Mucosa of descending colon (tissue), 3 donors: ENCODE measurements around the gene BCL7A. TPM values are rescaled to one million over a fixed set of nuclear protein-coding genes. Genes with fewer than 3 reads are reported as not detected.

ENCODE experiments used
- ATAC-seq: fragments of 200-7000 bp; cut with Tn5 transposase; one replicate; pipeline ENCODE4 v1.9.1; 2020; ENCODE audit warnings: mild to moderate bottlenecking, moderate library complexity
- DNase-seq, 3 donors: peaks; one replicate each; pipeline ENCODE4 v3.0.0-alpha.2; 2020
- H3K36me3 ChIP-seq: fragments of 200-600 bp; one replicate; pipeline ENCODE4 v1.8.0; 2021; ENCODE audit warnings: low read depth, mild to moderate bottlenecking
- H3K4me1 ChIP-seq: fragments of 200-600 bp; one replicate; pipeline ENCODE4 v1.8.0; 2021; ENCODE audit warnings: low read depth, mild to moderate bottlenecking
- H3K4me3 ChIP-seq: fragments of 200-600 bp; one replicate; pipeline ENCODE4 v1.8.0; 2021; ENCODE audit warnings: mild to moderate bottlenecking
- H3K9me3 ChIP-seq: fragments of 200-600 bp; one replicate; pipeline ENCODE4 v1.8.0; 2021; ENCODE audit warnings: mild to moderate bottlenecking
- CTCF ChIP-seq: fragments of 200-600 bp; IDR thresholded peaks from one replicate; pipeline ENCODE4 v1.8.0; 2022; ENCODE audit warnings: antibody characterized with exemption, mild to moderate bottlenecking
- intact Hi-C, 2 donors: fragments of 100-400 bp; cut with DNase I in 1 of 2; cut with micrococcal nuclease in 1 of 2; formaldehyde crosslinking; loops; one replicate each; pipeline versions ENCODE4 v1.11.0 to v1.11.1; 2022; cut with DNase I, micrococcal nuclease
- total RNA-seq, 3 donors: library from RNA; stranded (reverse); fragmentation: NEBNext Ultra II Directional in 2 of 3; extraction: Animal tissue kit (Norgen Biotek cat#: 25700) in 2 of 3; gene quantifications; one replicate each; pipeline versions ENCODE4 v1.2.1 to v1.2.4, GENCODE V29; 2021 to 2023
- donor health status: DM: no; HTN: no; CAD: no; lungs with moderate emphysema.
- donor health status: DM: no; HTN: no; CAD: no.
- donor health status: DM: no; HTN: yes; CAD: no.

BCL7A gene
- total RNA-seq, 3 donors from 2014 or later, result 5.2 to 11.6 (median 5.7) TPM

GRCh38 chr12:122004633-122005071, 17.0 kb upstream of the BCL7A start:
- DNase-seq, result no peak
- no peaks in the 10 kb centered on the region for H3K36me3 ChIP-seq
- no peaks in the 10 kb centered on the region for H3K4me1 ChIP-seq
- no peaks in the 10 kb centered on the region for H3K9me3 ChIP-seq
- no peak overlapping the region for H3K4me3 ChIP-seq
- no peak for TF ChIP-seq CTCF
- intact Hi-C loops, result no loop called here
- ATAC-seq, result peak; percentile 23

- intact Hi-C loops, result no loop called here
- no peak for DNase-seq
- Histone ChIP-seq H3K4me3 (no peak overlapping the region), H3K9me3 (no peaks in the 10 kb centered on the region), H3K36me3 (no peaks in the 10 kb centered on the region), H3K4me1 (no peaks in the 10 kb centered on the region)
- no peak for TF ChIP-seq CTCF
- no peak for ATAC-seq
These were observed 16.4 kb upstream of the BCL7A start for GRCh38 chr12:122005252-122005776.

- H3K4me3 ChIP-seq, result no peak overlapping the region
- H3K9me3 ChIP-seq, result no peaks in the 10 kb centered on the region
- no peak for DNase-seq
- intact Hi-C loops, result no loop called here
- H3K4me1 ChIP-seq, result no peaks in the 10 kb centered on the region
- no peaks in the 10 kb centered on the region for H3K36me3 ChIP-seq
- peak; percentile 16 for ATAC-seq
- TF ChIP-seq CTCF, result no peak
These were observed 15.3 kb upstream of the BCL7A start for GRCh38 chr12:122006186-122006926.

- Histone ChIP-seq H3K36me3 (no peaks in the 10 kb centered on the region), H3K9me3 (no peaks in the 10 kb centered on the region), H3K4me1 (no peaks in the 10 kb centered on the region), H3K4me3 (no peak overlapping the region)
- intact Hi-C loops, result no loop called here
- TF ChIP-seq CTCF, result no peak
- DNase-seq (no peak), ATAC-seq (no peak)
These were observed 11.9 kb upstream of the BCL7A start for GRCh38 chr12:122009741-122010140.

GRCh38 chr12:122012184-122012583, 9.5 kb upstream of the BCL7A start:
- TF ChIP-seq CTCF, result no peak
- H3K4me3 ChIP-seq, result no peak overlapping the region
- no peaks in the 10 kb centered on the region for H3K36me3 ChIP-seq
- ATAC-seq, result no peak
- no peaks in the 10 kb centered on the region for H3K9me3 ChIP-seq
- intact Hi-C loops, result no loop called here
- no peak for DNase-seq
- no peaks in the 10 kb centered on the region for H3K4me1 ChIP-seq
